ENCODE results near the gene ALK.

DNA sequence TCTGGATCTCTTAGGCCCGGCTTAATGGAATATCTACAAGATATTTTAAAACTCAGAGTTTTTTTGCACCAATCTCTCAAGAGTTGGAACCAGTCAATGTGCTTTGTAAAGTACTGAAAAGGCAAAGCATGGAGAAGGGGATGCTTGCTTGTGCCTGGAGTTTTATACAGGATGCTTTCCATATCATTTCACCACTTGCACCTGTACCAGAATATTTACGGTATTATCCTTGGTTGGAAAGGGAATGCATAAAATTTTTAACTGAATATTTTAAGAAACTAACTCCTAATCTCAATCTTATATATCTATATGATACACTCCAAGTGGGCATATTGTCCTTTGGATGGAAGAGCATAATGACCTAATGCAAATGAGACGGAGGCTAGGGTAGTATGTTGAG, 487.5 kb downstream of the ALK start:
- no peak for TF ChIP-seq POLR2A (IDR thresholded peaks at IDR 0.05; ENCODE audit: low read length)
- no peak for TF ChIP-seq GATA1 (IDR thresholded peaks at IDR 0.05; ENCODE audit: low read depth, low read length)
